Measurements from ENCODE around the gene GFI1B.
"Not testable (repeated sequence)": the region's sequence is repeated elsewhere in the genome, so short reads cannot be mapped to it uniquely, and the experiment has no call there.

GFI1B gene

GRCh38 chr9:132994410-132995120 is 16.1 kb downstream of the GFI1B start:
- TF ChIP-seq ZFX (IDR thresholded peaks at IDR 0.05) (no peak), CTCF (conservative IDR thresholded peaks at IDR 0.05) (no peak)
- H3K27ac ChIP-seq, result no peak overlapping the region

GRCh38 chr9:132995121-132995420 is 16.6 kb downstream of the GFI1B start:
- H3K27ac ChIP-seq, result no peak overlapping the region
- TF ChIP-seq ZFX (IDR thresholded peaks at IDR 0.05), result no peak

- no peak overlapping the region for H3K27ac ChIP-seq
- TF ChIP-seq CTCF (conservative IDR thresholded peaks at IDR 0.05), result no peak
- no peak for TF ChIP-seq ZFX (IDR thresholded peaks at IDR 0.05)
These were observed 17.4 kb downstream of the GFI1B start for GRCh38 chr9:132995879-132996278.

GRCh38 chr9:132996526-132996925 is 18.0 kb downstream of the GFI1B start:
- TF ChIP-seq ZFX (IDR thresholded peaks at IDR 0.05) (no peak), CTCF (conservative IDR thresholded peaks at IDR 0.05) (no peak)
- H3K27ac ChIP-seq, result no peak overlapping the region

- TF ChIP-seq CTCF (conservative IDR thresholded peaks at IDR 0.05), result no peak
- TF ChIP-seq ZFX (IDR thresholded peaks at IDR 0.05), result no peak
These were observed 19.1 kb downstream of the GFI1B start for GRCh38 chr9:132997591-132997990.

GRCh38 chr9:132998221-132998620 is 19.7 kb downstream of the GFI1B start:
- H3K27ac ChIP-seq, result not testable (repeated sequence)

More at GRCh38 chr9:132997591-132997990, 19.1 kb downstream of the GFI1B start:
- H3K27ac ChIP-seq, result no peak overlapping the region

- TF ChIP-seq CTCF (conservative IDR thresholded peaks at IDR 0.05), result no peak
- no peak for TF ChIP-seq ZFX (IDR thresholded peaks at IDR 0.05)
- no peak overlapping the region for H3K27ac ChIP-seq
These were observed 20.5 kb downstream of the GFI1B start for GRCh38 chr9:132998831-132999635.

- no peak overlapping the region for H3K27ac ChIP-seq
- no peak for TF ChIP-seq ZFX (IDR thresholded peaks at IDR 0.05)
- no peak for TF ChIP-seq CTCF (conservative IDR thresholded peaks at IDR 0.05)
These were observed 23.9 kb downstream of the GFI1B start for GRCh38 chr9:133002147-133003070.
